ENCODE results near the gene OR52A5.

OR52A5 gene

DNA sequence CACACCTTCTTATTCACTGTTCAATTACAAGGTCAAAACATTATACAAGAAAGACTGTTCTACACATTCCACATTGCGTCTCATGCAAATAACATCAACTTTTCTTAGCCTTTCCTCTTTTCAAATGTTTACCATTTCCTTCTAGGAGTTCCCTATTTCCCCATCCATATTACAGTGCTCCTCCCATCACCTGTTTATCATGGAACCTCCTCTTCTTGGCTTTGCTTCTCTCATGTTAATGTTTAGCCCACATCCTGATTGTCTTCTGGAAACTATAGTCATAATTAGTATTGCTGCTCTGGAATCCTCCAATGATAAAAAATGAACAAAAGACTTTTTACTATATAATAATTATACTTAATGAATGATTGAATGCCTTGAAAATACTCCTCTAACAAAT is 47.5 kb downstream of the OR52A5 start:
- no peak overlapping the region for H3K27ac ChIP-seq
- ChIA-PET POLR2A (ENCODE audit: low non-redundant PET) (no interaction called here), CTCF (interaction anchor here (0.5 kb wide), 1 partner anchor 509 kb away, joined by 3 read pairs; no protein-coding TSS in a partner anchor)
- DNase-seq (ENCODE audit: low spot score): no peak
- TF ChIP-seq, protein P1, sequence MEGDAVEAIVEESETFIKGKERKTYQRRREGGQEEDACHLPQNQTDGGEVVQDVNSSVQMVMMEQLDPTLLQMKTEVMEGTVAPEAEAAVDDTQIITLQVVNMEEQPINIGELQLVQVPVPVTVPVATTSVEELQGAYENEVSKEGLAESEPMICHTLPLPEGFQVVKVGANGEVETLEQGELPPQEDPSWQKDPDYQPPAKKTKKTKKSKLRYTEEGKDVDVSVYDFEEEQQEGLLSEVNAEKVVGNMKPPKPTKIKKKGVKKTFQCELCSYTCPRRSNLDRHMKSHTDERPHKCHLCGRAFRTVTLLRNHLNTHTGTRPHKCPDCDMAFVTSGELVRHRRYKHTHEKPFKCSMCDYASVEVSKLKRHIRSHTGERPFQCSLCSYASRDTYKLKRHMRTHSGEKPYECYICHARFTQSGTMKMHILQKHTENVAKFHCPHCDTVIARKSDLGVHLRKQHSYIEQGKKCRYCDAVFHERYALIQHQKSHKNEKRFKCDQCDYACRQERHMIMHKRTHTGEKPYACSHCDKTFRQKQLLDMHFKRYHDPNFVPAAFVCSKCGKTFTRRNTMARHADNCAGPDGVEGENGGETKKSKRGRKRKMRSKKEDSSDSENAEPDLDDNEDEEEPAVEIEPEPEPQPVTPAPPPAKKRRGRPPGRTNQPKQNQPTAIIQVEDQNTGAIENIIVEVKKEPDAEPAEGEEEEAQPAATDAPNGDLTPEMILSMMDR (conservative IDR thresholded peaks at IDR 0.05; ENCODE audit: low read depth): no peak

DNA sequence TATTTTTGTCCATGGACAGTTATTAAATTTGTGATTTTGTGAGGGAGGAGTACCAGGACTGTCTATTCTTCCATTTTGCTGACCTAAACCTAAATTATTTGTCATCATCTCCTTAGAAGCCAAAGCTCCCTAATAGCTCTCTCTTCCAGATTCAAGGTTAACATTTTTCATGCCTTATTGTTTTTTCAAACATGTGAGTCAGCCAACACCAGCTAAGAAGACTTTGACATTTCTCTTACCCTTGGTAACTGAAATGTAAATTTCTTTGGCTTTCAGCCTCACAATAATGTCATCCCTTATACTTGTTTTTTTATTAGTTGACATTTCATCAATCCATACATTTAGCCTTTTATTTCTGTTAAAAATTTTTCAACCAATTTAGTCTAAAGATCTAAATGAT is 49.6 kb downstream of the OR52A5 start:
- no peak for DNase-seq (ENCODE audit: low spot score)
- no peak overlapping the region for H3K27ac ChIP-seq
- TF ChIP-seq, protein P1 (conservative IDR thresholded peaks at IDR 0.05; ENCODE audit: low read depth): no peak
- POLR2A ChIA-PET (ENCODE audit: low non-redundant PET): no interaction called here
- CTCF ChIA-PET: interaction anchor here (1.2 kb wide), 1 partner anchor 803 kb away, joined by 4 read pairs; no protein-coding TSS in a partner anchor

DNA sequence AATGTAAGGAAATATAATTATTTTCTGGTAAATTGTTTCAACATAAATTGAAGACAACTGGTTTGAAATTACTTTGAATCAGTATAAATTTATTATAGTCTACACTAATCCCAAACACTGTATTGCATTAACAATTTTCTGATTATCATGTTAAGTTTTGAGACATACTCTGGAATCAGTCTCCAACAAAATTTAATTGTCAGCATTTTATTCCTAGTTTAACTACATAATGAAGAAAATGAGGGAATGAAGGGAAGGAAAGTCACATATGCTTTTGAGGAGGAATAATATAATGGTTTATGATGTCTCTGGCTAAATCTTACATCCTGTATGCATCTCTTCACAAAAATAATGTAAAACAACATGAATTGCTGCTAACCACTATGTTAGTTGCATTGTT is 54.6 kb downstream of the OR52A5 start:
- ChIA-PET POLR2A (ENCODE audit: low non-redundant PET) (no interaction called here), CTCF (no interaction called here)
- no peak overlapping the region for H3K27ac ChIP-seq
- no peak for DNase-seq (ENCODE audit: low spot score)
- TF ChIP-seq, protein P1 (conservative IDR thresholded peaks at IDR 0.05; ENCODE audit: low read depth): no peak

DNA sequence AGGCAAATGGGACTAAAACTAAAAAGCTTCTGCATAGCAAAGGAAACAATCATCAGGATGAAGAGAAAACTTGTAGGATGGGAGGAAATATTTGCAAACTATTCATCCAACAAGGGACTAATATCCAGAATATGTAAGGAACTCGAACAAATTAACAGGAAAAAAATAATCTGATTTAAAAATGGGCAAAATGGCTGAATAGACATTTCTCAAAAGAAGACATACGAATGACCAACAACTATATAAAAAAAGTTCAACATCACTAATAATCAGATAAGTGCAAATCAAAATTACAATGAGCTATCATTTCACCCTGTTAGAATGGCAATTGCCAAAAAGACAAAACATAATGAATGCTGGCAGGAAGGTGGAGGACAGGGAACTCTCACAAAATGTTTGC is 56.8 kb downstream of the OR52A5 start:
- POLR2A ChIA-PET (ENCODE audit: low non-redundant PET): no interaction called here
- TF ChIP-seq, protein P1 (conservative IDR thresholded peaks at IDR 0.05; ENCODE audit: low read depth): no peak
- no peak for DNase-seq (ENCODE audit: low spot score)
- no peak overlapping the region for H3K27ac ChIP-seq
- CTCF ChIA-PET: no interaction called here

Data from RWPE1 (cell line).